ENCODE measurements around the gene MEF2D.

- TF ChIP-seq CTCF (conservative IDR thresholded peaks at IDR 0.05; ENCODE audit: low read depth, low read length) (no peak), EZH2 (IDR thresholded peaks at IDR 0.05; ENCODE audit: low read length, unreplicated experiment) (no peak), EZH2phosphoT487 (IDR thresholded peaks at IDR 0.05; ENCODE audit: borderline replicate concordance, low read length) (no peak)
Measured at GRCh38 chr1:156550346-156550745, 49.8 kb upstream of the MEF2D start.
